Prostate gland (tissue), 2 donors: ENCODE data around the gene ZNRF1.

Experiments used
- POLR2A ChIP-seq: fragments of 450-650 bp; IDR thresholded peaks from one replicate; pipeline ENCODE4 v1.6.1; 2016; ENCODE audit warnings: antibody characterized with exemption, mild to moderate bottlenecking
- POLR2AphosphoS5 ChIP-seq: sonication (generic); formaldehyde crosslinking; IDR thresholded peaks from one replicate; pipeline ENCODE4 v1.6.1; 2017; ENCODE audit warnings: antibody characterized with exemption
- TF ChIP-seq, protein P1 (sequence below), 4 experiments: fragments of 200-600 bp in 2 of 4; fragments of 450-650 bp in 2 of 4; sonication (generic) in 2 of 4; IDR thresholded peaks; 1 replicate in 3 of 4; 2 replicates in 1 of 4; pipeline ENCODE4 v1.5.1; 2016 to 2019; ENCODE audit warnings: antibody characterized with exemption in 4 of 4, mild to moderate bottlenecking in 2 of 4, moderate library complexity in 2 of 4

GRCh38 chr16:75064403-75065148, 65.8 kb downstream of the ZNRF1 start:
- TF ChIP-seq POLR2AphosphoS5, result peak; percentile 24
- no peak for TF ChIP-seq POLR2A
- TF ChIP-seq, protein P1, sequence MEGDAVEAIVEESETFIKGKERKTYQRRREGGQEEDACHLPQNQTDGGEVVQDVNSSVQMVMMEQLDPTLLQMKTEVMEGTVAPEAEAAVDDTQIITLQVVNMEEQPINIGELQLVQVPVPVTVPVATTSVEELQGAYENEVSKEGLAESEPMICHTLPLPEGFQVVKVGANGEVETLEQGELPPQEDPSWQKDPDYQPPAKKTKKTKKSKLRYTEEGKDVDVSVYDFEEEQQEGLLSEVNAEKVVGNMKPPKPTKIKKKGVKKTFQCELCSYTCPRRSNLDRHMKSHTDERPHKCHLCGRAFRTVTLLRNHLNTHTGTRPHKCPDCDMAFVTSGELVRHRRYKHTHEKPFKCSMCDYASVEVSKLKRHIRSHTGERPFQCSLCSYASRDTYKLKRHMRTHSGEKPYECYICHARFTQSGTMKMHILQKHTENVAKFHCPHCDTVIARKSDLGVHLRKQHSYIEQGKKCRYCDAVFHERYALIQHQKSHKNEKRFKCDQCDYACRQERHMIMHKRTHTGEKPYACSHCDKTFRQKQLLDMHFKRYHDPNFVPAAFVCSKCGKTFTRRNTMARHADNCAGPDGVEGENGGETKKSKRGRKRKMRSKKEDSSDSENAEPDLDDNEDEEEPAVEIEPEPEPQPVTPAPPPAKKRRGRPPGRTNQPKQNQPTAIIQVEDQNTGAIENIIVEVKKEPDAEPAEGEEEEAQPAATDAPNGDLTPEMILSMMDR (IDR thresholded peaks at IDR 0.05), result no peak
